AG04449 (cell line): ENCODE results near the gene SACM1L.

Source experiments
- CTCF ChIA-PET: fragments of 350-600 bp; formaldehyde crosslinking; extraction: SDS; loops from one replicate; lab custom pipeline; 2021; ENCODE audit warnings: antibody characterized with exemption; lab: Yijun Ruan, JAX
- POLR2A ChIA-PET: fragments of 400-600, 350-600 bp; formaldehyde crosslinking; extraction: SDS; loops from one replicate; lab custom pipeline; 2020; ENCODE audit warnings: antibody characterized with exemption, inconsistent platforms; lab: Yijun Ruan, JAX
- DNase-seq: peaks from one replicate; pipeline ENCODE4 v3.0.0-alpha.2; 2010; ENCODE audit warnings: low read depth, low spot score
- H3K4me3 ChIP-seq: 2 replicates; pipeline ENCODE4 v1.5.1; 2011; ENCODE audit warnings: low read depth, mild to moderate bottlenecking, control low read depth, low read length
- TF ChIP-seq, protein P1 (sequence below): IDR thresholded peaks from one replicate; pipeline ENCODE4 v1.5.1; 2011; ENCODE audit warnings: mild to moderate bottlenecking, moderate library complexity, low read length, control low read depth, inconsistent platforms; ENCODE audit not compliant: insufficient read depth; ENCODE audit errors: missing control alignments

SACM1L gene

DNA sequence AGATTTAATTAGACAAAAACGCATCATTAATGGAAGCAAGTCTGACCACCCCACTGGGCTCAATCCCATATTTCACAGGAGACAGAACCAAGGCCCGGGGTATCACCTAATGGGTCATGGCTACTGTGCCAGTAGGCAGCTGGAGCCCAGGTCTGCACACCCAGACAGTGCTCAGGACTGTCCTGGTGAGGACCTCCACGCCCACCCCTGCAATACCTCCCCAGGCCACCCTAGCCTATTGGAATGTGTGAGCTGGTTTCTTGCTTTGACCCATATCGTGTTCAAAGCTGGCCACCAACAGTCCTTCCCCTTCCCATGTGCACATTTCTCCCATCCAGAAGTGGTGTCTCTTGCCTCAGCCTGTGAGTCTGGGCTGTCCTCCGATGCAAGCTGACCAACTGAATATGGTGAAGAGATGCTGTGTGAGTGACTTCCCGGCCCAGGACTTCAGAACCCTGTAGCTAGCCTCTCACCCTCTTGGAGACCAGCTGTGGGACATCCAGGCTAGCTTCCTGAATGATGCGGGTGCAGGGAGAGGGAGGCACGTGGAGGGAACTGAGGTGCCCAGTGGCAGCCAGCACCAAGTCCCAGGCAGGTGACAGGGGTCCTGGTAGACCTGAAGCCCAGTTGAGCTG lies 88.0 kb downstream of the SACM1L start:
- ChIA-PET CTCF (interaction anchor here (3.8 kb wide), 1 partner anchor 15 kb away, joined by 22 read pairs; no protein-coding TSS in a partner anchor), POLR2A (no interaction called here)
- H3K4me3 ChIP-seq: no peak overlapping the region
- DNase-seq: no peak
- TF ChIP-seq, protein P1, sequence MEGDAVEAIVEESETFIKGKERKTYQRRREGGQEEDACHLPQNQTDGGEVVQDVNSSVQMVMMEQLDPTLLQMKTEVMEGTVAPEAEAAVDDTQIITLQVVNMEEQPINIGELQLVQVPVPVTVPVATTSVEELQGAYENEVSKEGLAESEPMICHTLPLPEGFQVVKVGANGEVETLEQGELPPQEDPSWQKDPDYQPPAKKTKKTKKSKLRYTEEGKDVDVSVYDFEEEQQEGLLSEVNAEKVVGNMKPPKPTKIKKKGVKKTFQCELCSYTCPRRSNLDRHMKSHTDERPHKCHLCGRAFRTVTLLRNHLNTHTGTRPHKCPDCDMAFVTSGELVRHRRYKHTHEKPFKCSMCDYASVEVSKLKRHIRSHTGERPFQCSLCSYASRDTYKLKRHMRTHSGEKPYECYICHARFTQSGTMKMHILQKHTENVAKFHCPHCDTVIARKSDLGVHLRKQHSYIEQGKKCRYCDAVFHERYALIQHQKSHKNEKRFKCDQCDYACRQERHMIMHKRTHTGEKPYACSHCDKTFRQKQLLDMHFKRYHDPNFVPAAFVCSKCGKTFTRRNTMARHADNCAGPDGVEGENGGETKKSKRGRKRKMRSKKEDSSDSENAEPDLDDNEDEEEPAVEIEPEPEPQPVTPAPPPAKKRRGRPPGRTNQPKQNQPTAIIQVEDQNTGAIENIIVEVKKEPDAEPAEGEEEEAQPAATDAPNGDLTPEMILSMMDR: no peak

DNA sequence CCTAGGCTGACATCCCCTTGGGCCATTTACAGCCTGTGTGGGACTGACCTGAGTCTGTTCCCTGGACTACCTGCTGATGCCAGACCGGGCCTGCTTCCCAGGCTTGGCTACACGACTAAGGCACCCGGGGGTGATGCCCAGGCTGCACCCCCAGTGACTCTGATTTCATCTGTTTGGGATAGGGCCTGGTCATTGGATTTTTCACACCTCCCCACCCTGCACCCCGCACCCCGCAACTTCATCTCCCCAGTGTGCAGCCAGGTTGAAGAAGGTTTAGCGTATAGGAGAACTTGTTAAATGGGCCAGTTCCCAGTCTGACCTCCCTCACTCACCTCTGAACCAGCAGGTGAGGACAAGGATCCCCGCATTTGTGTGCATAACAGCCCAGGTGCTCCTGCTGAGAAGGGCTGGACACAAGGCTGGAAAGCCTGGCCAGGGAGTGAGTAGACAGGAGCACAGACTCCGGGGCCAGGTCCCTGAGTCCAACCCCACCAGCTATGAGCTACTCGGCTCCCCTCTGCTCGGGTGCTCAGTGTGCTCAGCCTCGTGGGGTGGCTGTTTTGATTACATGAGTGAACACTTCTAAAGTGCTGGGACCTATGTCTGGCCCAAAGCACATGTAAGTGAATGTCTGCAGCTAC lies 88.7 kb downstream of the SACM1L start:
- ChIA-PET CTCF (interaction anchor here (3.8 kb wide), 1 partner anchor 16 kb away, joined by 22 read pairs; no protein-coding TSS in a partner anchor), POLR2A (no interaction called here)
- no peak overlapping the region for H3K4me3 ChIP-seq
- TF ChIP-seq, protein P1: no peak
- DNase-seq: no peak

DNA sequence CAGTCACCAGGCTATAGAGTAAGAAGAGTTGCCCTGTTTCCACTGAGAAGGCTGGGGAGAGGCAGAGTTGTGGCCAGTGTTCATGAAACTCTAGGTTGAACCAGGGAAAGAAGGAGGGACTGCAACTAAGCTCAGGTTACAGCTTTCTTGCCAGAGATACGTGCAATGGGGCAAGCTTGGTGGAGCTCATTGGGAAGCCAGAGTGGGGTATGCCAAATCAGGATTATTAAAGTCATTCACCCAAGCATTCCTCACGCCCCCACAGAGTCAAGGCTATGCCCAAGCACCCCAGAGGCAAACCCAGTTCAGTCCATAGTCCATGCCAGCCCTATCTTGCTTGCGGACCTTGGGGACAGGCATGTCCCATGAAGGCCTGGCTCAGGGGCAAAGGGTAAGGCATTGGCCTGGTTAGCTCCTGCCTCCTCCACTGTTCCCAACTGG lies 89.6 kb downstream of the SACM1L start:
- H3K4me3 ChIP-seq: no peak overlapping the region
- TF ChIP-seq, protein P1: no peak
- CTCF ChIA-PET: interaction anchor here (3.8 kb wide), 1 partner anchor 17 kb away, joined by 22 read pairs; no protein-coding TSS in a partner anchor
- DNase-seq: no peak
- POLR2A ChIA-PET: no interaction called here

DNA sequence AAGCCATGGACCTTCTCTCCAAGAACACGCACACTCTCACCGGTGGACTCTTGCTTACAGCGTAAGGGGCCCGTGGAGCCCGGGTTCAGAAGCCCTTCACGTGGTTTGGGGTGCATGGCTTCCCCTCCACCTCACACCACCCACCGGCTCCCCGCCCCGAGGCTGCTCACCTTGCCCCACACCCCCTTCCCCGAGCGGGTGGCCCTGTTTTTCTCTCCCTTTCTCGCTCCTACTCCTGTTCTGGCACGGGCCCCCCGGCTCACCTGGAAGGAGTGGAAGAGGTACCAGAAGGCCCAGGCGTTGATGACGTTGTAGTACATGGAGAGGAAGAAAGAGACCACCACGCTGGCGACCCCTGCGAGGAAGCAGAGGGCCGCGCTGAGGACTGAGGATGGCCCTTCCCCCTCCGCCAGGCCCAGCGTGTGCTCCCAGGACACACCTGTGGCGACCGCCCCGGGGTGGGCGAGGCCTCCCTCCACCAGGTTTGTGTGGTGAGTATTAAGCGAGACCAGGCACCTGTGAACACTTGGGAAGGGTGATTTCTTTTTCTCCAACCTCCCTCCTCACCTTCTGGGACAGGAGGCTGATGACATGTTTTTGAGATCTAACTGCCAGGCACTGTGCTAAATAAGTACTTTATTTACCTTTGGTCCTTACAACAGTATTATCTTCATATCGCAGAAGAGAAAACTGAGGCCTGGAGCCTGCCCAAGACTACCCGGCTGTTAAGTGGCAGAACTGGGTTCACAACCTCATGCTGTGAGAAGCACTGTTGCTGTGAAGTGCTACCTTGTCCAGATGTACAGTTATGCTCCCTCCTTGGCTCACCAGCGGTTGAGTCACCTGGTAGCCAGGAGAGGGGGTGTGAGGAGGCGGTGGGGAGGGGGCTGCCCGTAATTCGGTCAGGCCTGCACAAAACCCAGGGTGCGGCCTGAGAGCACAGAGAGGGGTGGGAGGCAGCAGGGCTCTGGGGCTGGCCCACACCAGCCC lies 90.8 kb downstream of the SACM1L start:
- no peak overlapping the region for H3K4me3 ChIP-seq
- ChIA-PET CTCF (no interaction called here), POLR2A (no interaction called here)
- TF ChIP-seq, protein P1: no peak
- DNase-seq: no peak

DNA sequence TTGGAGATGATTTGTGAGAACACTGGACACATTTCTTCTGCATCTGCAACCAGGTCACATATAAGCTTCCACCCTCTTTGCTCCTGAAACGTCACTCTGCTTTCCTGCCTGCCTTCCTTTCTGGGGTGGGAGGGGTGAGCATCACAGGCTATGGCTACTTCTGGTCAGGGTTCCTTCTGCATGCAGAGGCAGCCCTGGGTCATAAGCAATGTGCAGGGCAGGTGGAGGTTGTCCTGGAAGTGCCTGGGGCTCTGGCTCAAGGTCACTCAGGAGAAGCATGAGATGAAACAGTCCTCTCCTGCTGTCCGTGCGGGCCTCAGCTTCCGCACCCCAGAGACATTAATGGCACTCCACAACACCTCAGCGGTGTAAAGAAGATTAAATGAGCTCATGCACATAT lies 92.1 kb downstream of the SACM1L start:
- no peak for DNase-seq
- TF ChIP-seq, protein P1: no peak
- CTCF ChIA-PET: interaction anchor here (2.1 kb wide), 1 partner anchor 20 kb away, joined by 6 read pairs; no protein-coding TSS in a partner anchor
- POLR2A ChIA-PET: no interaction called here
- H3K4me3 ChIP-seq: no peak overlapping the region
